GM19397 (cell line): ENCODE results near the gene LRPAP1.

Source experiments
- ATAC-seq: cut with Tn5 transposase; IDR thresholded peaks from one replicate; pipeline ENCODE4 v1.9.1; 2021; ENCODE audit warnings: mild to moderate bottlenecking, moderate library complexity; ENCODE audit not compliant: unreplicated experiment

LRPAP1 gene

DNA sequence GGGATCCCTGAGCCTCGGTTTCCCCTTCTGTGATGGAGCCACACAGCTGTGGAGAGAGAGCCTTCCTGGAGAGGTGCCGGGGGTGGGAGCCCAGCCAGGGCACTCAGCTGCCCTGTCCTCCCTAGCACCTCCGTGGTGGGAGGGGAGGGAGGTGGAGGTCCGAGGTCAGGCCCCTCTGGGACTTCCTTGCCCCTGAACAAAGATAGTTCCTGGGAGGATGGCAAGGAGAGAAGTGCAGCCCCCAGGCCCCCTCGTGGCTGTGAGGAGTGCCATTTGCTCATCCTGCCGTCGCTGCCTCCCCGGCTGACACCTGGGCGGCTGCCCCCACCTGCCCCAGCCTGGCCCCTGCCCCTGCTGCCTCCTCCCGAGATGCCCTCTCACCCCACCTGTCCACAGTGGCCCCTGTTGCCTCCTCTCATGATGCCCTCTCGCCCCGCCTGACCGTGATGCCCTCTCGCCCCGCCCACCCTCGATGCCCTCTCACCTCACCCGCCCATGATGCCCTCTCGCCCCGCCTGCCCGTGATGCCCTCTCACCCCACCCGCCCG, 56.4 kb downstream of the LRPAP1 start:
- ATAC-seq: no peak

DNA sequence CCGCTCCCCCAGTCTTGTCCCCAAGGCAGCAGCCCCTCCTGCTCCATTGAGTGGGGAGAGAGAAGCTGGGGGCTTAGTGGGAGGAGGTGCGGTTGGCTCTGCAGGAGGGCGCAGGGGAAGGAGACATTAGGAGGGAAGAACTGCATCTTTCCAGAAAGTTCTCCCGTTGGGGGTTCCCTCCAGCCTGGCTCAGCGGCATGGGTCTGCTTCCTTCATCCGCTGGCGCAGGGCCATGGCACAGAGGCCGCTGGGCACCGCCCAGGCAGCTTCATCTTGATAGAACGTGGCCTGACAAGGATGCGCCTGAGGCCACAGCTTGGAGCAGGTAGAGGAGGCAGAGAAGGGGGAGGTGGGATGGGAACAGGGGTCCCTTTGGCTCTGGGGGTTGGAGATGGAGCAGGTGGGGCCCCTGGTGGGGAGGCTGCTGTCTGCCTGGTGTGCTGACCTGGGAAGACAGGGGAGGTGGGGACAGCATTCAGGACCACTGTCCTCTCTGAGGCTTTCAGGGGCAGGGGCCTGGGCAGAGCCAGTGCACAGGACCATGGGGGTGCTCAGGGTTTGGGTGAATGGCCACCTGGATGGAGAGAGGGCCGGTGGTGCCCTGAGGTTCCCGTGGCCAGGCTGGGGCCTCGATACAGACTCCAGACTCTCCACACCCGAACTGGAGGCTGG, 57.0 kb downstream of the LRPAP1 start:
- ATAC-seq: no peak

DNA sequence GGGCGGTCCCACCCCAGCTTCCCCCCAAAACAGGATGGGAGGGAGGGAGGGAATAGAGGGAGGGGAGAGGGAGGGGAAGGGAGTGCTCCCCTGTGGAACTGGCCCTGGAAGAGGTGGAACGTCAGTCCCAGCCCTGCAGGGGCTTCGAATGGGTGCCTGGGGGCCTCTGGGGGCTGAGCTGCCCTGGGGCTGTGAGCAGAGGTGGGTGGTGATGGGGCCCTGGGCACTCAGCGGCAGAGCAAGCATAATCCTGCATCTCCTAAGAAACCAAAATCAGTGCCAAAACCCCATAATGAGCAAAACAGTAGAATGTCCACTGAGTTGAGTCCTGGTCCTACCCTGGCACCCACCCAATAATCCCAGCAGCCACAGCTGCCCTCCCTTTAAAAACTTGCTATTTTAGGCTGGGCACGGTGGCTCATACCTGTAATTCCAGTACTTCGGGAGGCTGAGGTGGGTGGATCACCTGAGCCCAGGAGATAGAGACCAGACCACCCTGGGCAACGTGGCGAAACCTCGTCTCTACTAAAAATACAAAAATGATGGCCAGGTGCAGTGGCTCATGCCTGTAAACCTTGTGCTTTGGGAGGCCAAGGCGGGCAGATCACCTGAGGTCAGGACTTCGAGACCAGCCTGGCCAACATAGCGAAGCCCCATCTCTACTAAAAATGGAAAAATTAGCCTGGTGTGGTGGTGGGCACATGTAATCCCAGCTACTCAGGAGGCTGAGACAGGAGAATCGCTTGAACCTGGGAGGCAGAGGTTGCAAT, 58.0 kb downstream of the LRPAP1 start:
- ATAC-seq: no peak

DNA sequence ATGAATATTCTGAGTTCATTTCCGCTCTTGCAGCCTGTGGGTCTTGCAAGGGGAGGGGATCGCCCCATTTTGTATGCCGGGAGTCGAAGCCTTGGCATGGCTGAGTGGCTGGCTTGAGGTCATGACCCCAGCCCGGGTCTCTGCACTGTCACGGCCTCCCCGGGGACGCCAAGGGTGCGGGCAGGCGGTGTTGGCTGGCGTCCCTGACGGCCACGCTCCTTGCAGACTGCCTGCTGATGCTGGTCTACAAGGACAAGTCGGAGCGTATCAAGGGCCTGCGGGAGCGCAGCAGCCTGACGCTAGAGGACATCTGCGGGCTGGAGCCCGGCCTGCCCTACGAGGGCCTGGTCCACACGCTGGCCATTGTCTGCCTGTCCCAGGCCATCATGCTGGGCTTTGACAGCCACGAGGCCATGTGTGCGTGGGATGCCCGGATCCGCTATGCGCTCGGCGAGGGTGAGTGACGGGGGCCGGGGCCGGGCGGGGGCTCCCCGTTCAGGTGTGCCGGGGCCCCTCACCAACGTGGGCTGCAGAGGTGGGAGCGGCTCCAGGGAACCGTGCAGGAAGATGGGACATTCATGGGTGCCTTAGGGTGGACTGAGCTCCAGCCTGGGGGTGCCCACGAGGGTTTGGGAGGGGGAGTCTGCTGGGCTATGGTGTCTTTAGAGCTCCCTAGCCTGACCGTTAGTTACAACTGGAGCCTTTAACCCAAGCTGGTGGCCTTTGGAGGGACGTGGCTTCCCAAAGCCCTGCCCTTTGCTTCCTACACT, 58.9 kb downstream of the LRPAP1 start:
- ATAC-seq: no peak

DNA sequence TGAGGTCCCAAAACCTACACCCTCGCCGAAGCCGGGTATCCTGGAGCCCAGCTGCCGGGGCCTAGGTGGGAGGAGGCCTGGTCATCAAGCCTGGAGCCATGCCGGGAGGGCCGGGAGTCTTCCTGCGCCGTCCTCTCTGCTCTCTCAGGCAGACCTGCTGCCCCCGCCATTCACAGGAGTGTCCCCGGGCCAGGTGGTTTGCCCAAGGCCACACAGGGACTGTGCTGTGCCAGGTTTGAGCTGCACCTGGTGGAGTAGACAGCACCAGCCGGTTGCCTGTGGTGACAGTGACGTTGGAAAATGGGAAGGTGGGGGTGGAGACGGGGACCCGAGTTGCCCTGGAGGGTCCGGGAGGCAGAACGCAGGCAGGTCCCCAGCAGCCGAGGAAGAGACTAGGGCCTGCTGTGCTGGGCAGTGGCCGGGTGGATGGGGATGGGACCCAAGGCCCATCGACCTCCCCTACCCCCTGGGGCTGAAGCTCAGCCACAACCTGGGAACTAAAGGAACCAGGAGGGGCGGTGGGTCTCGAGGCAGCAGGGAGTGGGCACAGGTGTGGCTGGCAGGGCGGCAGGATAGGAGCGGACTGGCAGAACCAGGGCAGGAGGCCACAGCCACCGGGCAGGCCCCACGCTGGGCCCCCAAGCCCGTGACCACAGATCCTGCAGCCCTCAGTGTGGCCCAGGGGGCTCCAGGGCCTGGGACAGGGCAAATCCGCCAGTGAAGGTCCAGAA, 59.6 kb downstream of the LRPAP1 start:
- ATAC-seq: no peak

DNA sequence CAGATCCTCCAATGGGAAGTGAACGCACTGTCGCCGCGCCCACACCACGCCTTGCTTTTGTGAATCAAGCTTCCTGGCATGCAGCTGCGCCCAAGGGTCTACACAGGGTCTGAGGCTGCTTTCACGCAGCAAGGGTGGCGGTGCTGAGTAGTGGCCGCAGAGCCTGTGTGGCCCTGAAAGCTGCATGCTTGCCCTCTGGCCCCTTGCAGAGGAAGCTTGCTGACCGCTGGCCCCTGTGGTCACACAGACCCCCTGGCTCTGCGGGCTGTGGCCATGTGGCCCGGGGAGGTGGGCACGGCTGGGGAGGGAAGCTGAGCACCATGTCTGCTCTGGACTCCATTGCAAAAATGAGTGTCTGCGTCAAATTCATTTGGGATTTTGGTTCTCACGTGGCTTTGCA, 60.3 kb downstream of the LRPAP1 start:
- no peak for ATAC-seq

DNA sequence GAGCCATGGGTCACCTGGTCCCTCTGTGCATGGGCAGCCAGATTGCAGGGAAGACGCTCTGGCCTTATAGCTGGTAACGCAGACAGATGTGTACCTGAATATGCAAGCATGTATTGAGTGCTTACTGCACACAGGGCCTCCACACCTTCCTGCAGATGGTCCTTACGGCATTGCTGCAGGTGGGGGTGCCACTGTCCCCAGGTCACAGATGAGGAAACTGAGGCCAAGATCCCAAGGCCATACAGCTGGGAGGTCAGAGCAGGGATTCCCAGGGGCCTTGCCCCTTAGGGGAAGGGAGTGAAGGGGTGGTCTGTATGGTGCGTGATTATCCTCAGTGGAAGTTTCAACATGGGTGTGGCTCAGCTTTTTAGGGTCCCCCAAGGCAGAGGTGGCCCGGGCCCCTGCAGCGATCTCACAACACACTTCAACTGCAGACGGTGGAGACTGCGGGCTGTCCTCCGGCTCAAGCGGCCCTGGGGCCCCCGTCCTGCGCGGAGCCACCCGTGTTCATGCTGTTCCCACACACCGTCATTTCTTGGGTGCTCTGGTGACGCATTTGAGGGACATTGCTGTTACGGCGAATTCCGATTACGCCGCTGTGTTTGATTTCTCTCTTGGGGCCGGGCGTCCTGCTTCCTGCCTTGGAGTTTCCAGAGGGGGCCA, 61.0 kb downstream of the LRPAP1 start:
- ATAC-seq: no peak

DNA sequence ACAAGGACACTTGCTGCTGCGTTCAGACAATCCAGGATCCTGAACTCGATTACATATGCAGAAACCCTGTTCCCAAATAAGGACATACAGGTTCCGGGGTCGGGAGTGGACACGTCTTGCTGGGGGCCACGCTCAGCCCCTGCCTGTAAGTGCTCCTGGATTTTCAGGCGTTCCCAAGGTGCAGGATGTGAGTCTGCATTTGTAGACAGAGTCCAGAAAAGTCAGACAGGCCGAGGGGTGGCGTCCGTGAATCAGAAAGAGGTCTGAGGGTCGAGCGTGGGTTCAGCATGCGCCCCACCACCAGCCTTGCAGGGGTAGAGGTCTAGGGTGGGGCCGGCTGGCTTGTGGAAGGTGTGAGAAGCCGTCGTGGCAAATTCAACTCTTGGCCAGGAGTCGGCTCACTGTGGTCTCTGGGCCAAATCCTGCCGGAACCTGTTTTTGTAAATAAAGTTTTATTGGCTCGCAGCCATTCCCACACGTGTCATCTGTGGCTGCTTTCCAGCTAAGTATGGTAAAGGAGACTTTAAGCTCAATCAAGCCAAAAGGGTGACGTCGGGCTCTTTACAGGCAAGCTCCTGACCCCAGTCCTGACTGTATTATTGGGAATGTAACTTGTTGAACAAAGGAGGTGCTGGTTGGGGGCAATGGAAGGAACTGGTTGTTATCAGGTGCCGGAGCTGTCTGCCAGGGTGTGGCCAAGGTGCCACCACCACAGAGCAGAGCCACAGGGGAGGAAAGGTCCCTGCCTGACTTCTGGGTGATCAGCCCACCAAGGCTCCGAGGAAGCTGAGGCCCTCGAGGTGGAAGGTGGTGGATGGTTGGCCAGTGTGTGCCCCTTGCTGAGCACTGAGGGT, 61.8 kb downstream of the LRPAP1 start:
- no peak for ATAC-seq

DNA sequence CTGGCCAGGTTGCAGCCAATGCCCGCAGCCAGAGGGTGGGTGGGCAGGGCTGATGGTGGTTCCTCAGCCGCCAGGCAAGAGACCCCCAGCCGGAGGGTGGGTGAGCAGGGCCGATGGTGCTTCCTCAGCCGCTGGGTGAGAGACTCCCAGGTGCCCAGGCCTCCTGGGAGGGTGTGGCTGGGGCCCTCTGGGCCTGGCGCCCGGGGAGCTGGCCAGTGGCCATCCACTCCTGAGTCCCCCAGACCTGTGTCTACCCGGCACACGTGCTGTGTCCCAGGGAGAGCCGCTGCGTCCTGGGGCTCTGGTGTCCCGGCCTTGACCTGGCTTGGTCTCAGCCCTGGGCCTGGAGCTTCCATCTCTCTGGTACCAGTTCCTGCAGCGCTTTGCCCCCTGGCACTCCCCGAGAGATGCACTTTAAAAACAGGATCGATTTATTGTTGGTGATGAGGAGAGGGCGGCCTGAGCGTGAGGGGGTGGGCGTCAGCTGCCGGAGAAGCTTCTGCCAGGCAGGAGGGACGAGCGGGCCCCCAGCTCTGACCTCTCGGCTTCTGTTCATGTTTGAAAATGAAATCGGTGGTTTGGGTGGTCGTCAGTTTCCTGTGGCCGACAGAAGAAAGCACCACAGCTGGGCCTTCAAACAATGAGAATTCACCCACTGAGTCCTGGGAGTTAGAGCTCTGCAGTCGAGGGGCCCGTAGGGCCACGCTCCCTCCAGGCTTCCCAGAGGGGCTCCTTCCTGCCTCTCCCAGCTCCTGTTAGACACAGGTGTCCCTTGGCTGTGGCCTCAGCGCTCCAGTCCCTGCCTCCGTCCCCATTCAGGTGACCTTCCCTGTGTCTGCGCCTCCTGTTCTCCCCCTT, 62.6 kb downstream of the LRPAP1 start:
- ATAC-seq: no peak

DNA sequence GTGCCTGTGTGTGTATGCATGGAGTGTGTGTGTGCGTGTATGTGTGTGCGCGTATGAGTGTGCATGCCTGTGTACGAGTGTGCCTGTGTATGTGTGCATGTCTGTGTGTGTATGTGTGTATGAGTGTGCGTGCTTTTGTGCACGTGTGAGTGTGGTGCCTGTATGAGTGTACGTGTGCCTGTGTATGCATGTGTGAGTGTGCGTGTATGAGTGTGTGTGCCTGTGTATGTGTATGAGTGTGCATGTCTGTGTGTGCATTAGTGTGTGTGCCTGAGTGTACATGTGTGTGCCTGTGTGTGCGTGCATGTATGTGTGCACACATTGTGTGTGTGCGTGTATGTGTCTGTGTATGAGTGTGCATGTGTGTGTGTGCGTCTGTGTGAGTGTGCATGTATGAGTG, 63.4 kb downstream of the LRPAP1 start:
- ATAC-seq: no peak

DNA sequence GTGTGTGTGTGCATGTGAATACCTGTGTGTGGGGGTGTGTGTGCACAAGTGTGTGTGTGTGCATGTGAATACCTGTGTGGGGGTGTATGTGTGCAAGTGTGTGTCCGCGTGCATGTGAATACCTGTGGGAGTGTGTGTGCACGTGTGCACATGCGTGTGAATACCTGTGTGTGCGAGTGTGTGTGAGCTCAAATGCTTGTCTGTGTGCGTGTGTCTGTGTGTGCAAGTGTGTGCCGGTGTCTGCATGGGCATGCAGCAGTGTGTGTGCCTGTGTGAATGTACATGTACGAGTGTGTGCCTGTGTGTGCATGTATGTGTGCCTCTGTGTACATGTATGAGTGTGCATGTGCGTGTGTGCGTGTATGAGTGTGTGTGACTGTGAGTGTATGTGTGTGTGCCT, 64.1 kb downstream of the LRPAP1 start:
- ATAC-seq: no peak

DNA sequence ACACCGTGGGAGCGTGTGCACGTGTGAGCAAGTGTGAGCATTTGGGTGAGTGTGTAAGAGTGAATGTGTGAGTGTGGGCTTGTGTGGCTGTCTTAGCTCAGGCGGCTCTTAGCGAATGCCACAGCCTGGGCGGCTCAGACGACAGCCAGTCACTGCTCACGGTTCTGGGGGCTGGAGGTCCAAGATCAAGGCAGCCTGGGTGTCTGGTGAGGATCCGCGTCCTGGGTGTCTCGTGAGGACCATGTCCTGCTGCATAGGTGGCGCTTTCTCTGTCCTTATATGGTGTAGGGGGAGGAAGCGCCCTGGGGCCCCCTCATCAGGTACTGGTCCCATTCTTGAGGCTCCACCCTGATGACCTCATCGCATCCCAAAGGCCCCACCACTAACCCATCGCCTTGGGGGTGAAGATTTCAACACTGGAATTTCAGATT, 64.6 kb downstream of the LRPAP1 start:
- ATAC-seq: no peak

DNA sequence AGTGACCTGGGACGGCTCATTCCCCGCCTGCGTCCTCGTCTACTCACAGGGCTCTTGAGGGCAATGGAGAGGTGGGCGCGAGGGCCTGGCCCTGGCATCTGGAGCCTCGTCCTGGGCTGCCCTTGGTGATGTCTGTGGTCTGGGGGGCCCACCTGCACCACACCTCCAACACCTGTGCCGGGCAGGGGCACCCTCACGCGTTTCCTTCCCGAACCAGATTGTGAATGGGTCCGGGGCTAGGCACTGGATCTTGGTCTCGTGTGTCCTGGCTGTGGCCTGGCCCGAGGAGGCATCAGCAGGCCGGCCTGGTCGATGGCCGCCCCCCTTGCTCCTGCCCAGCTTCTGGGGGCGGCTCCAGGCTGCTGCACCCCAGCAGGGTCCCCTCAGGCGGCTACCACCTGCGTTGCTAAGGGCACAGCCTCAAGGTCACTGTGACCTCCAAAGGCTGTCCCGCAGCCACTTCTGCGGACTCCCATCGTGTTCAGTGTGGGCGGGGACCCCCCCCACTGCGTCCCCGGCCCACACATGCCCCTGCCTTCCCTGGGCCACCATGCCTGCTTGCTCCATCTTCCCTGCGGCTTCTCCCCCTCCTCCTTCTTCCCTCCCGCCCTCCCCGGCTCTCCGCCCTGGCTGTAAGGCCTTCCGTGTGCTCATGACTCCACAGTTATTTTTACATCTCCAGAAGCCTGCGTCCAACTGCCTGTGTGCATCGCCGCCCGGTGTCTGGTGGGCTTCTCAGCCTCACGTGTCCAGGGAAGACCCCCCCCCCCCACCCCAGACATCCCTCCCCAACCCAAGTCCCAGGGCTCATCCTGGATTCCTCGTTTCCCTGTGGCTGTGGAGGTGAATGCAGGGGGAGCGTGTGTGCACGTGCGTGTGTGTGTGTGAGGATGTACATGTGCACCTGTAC, 65.3 kb downstream of the LRPAP1 start:
- no peak for ATAC-seq

DNA sequence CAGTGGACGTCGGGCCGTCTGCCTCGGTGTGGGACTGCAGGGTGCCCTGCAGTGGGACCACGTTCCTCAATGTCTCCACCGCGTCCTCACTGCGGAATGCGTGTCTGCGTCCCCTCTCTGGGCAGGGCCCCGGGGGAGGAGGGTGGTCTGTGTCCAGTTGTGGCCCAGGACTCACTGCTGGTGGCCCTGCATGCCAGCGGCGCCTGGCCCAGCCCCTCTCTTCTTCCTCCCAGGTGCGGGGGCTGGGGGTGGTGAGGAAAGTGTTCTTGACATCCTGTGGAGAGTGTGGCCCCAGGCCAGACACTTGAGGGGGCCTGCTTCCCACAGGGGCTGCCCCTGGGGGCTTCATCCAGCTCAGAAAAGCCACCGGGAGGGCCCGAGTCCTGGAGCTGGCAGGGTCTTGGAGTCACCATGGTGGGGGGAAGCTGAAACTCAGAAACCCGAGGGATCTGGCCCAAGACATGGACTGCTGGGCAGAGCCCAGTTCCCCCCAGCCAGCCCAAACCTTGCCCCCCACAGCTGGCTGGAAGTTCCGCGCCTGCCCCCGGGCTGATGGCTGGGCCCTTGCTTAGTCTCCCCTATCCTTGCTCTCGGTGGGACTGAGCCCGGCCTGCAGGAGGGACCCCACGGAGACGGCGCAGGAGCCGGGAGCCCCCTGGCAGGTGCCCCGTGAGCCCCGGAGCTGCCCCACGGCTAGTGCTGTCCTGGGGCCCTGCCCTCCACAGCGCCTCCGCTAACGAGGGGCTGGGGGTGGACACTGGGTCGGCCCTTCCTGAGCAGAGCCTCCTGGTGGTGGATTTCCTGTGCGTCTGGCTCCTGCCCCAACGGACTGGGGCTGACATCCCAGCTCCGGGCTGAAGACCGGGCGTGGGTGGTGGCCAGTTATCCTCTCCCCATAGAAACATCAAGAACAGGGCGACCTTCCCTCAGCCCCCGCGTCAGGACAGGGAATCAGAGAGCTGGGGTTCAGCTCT, 66.2 kb downstream of the LRPAP1 start:
- no peak for ATAC-seq

DNA sequence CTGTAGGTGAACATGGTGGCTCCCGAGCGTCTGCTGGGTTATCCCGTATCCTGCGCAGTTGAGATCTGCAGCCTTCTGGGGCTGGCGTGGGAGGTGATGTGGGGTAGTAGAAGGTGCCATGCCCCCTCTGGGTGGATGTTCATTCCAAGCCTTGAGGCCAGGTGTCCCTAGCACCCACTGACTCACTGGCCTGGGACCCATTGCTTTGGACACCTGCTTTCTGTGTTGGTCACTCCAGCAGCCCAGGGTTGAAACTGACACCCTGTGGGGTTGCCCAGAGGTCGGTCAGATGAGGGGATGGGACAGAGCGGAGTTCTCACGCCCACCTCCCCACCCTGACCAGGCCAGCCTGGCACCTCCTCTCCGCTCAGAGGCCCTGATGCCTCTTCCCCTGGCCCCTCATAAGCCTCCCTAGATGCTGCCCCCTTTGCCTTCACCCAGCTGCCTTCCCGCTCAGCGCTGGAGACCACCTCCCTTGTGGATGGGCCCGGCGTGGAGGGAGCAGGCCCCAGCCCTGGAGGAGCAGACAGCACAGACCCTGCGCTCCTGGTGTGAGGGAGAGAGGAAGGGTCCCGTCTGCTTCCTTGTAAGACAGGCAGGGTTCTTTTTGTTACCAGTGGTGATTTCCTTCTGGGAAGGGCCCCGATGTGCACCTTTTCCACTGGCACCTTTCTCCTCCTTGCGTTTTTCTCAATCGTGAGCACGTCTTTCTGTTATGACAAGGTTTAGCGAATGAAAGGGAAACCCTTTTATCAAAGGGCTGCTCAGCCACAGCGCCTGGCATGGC, 67.1 kb downstream of the LRPAP1 start:
- ATAC-seq: no peak
